Prostate gland (tissue), 2 donors: ENCODE results near the gene SULT2A1.

Source experiments
- POLR2A ChIP-seq: fragments of 450-650 bp; IDR thresholded peaks from one replicate; pipeline ENCODE4 v1.6.1; 2016; ENCODE audit warnings: antibody characterized with exemption, mild to moderate bottlenecking
- POLR2AphosphoS5 ChIP-seq: sonication (generic); formaldehyde crosslinking; IDR thresholded peaks from one replicate; pipeline ENCODE4 v1.6.1; 2017; ENCODE audit warnings: antibody characterized with exemption
- TF ChIP-seq, protein P1 (sequence below), 4 experiments: fragments of 200-600 bp in 2 of 4; fragments of 450-650 bp in 2 of 4; sonication (generic) in 2 of 4; IDR thresholded peaks; 1 replicate in 3 of 4; 2 replicates in 1 of 4; pipeline ENCODE4 v1.5.1; 2016 to 2019; ENCODE audit warnings: antibody characterized with exemption in 4 of 4, mild to moderate bottlenecking in 2 of 4, moderate library complexity in 2 of 4

DNA sequence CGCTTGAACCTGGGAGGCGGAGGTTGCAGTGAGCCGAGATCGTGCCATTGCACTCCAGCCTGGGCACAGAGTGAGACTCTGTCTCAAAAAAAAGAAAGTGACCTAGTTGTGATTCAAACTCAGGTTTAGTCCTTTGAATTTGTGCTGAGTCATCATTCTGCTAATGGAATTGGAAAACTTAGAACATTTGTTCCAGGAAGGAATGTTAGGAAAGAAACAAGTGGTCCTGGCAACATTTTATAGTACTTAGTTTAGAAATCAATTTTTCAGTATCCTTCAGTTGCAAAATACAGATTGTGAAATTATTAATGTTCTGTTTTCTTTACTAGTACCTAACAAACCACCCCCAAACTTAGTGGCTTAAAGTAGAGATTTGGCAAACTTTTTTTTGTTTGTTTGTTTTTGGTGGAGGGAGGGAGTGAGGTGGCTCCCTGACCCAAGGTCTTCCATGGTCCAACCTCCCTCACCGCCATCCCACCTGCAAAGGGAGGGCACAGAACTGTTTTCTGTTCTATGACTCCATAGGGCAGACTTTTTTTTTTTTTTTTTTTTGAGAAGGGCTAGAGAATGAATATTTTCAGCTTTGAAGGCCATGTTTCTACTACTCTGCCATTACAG, 9.2 kb upstream of the SULT2A1 start:
- TF ChIP-seq POLR2A (no peak), POLR2AphosphoS5 (no peak)
- TF ChIP-seq, protein P1, sequence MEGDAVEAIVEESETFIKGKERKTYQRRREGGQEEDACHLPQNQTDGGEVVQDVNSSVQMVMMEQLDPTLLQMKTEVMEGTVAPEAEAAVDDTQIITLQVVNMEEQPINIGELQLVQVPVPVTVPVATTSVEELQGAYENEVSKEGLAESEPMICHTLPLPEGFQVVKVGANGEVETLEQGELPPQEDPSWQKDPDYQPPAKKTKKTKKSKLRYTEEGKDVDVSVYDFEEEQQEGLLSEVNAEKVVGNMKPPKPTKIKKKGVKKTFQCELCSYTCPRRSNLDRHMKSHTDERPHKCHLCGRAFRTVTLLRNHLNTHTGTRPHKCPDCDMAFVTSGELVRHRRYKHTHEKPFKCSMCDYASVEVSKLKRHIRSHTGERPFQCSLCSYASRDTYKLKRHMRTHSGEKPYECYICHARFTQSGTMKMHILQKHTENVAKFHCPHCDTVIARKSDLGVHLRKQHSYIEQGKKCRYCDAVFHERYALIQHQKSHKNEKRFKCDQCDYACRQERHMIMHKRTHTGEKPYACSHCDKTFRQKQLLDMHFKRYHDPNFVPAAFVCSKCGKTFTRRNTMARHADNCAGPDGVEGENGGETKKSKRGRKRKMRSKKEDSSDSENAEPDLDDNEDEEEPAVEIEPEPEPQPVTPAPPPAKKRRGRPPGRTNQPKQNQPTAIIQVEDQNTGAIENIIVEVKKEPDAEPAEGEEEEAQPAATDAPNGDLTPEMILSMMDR (IDR thresholded peaks at IDR 0.05) = no peak
